ENCODE results near the gene TMEM259.

Gene TMEM259

DNA sequence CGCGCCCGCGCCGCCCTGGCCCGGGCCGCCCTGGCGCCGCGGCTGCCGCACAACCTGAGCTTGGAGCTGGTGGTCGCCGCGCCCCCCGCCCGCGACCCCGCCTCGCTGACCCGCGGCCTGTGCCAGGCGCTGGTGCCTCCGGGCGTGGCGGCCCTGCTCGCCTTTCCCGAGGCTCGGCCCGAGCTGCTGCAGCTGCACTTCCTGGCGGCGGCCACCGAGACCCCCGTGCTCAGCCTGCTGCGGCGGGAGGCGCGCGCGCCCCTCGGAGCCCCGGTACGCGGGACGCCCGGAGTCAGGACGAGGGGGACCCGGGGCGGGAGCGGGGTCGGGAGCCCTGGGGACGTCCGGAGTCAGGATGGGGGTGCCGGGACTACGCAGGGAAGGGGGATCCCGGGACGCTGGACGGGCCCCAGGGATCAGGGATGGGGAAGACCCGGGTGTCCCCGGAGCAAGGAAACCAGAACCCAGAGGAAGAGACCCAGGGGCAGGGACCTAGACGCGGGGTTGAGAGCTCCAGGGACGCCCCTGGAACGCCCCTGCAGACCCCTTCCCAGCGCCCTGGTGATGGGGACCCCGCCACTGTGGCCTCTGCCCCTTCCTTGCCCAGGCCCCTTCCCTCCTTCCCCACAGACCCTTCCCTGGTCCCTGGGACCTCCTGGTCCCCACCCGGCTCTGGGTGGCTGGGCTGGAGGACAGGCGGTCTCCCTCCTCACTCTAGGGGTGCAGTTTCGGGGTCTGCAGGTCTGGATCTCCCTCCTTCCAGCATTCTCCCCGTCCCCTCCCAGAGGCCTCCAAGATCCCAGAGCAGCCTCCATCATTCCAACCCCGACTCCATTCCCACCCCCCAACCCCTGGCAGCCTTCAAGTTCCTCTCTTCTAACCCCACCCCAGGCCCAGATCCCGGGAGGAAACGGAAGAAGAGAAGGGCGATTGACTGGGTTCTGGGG, 20.1 kb downstream of the TMEM259 start:
- TF ChIP-seq, protein P1, sequence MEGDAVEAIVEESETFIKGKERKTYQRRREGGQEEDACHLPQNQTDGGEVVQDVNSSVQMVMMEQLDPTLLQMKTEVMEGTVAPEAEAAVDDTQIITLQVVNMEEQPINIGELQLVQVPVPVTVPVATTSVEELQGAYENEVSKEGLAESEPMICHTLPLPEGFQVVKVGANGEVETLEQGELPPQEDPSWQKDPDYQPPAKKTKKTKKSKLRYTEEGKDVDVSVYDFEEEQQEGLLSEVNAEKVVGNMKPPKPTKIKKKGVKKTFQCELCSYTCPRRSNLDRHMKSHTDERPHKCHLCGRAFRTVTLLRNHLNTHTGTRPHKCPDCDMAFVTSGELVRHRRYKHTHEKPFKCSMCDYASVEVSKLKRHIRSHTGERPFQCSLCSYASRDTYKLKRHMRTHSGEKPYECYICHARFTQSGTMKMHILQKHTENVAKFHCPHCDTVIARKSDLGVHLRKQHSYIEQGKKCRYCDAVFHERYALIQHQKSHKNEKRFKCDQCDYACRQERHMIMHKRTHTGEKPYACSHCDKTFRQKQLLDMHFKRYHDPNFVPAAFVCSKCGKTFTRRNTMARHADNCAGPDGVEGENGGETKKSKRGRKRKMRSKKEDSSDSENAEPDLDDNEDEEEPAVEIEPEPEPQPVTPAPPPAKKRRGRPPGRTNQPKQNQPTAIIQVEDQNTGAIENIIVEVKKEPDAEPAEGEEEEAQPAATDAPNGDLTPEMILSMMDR (conservative IDR thresholded peaks at IDR 0.05; ENCODE audit: low read depth, low read length): no peak
- no peak overlapping the region for H3K9ac ChIP-seq
- H3K27me3 ChIP-seq (ENCODE audit: insufficient read depth, low read depth): peaks cover 16% of the 10 kb centered on the region; the same call in 1 of the 2 replicates
- H3K36me3 ChIP-seq (ENCODE audit: insufficient read depth): no peaks in the 10 kb centered on the region
- no peak overlapping the region for H3K4me2 ChIP-seq
- no peak overlapping the region for H2AFZ ChIP-seq (ENCODE audit: low read depth)
- H3K79me2 ChIP-seq (ENCODE audit: insufficient read depth, low read depth): no peaks in the 10 kb centered on the region
- no peak overlapping the region for H3K27ac ChIP-seq
- peaks cover 14% of the 10 kb centered on the region for H3K4me1 ChIP-seq (ENCODE audit: low read depth, poor library complexity, severe bottlenecking)
- no peak overlapping the region for H3K4me3 ChIP-seq (IDR thresholded peaks at IDR 0.05; ENCODE audit: insufficient read depth, low read depth, low read length)
- no peaks in the 10 kb centered on the region for H4K20me1 ChIP-seq (ENCODE audit: insufficient read depth)

DNA sequence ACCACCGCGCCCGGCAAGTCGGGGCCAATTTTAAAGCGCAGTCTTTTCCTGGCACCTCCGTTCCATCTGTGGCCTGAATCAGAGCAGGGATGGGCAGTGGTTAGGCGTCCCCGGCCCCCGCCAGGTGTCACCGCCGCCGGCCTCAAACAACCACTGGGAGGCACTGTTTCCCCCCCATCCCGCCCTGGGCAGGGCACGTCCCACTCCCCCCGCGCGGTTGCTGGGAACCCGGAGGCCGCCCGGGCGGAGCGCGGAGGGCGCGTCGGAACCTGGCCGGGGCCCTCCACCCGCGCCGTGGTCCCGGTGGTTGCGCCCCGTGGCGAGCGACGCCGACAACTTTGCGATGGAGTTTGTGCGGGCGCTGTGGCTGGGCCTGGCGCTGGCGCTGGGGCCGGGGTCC, 20.8 kb downstream of the TMEM259 start, which contains the start of gene GRIN3B:
GRIN3B (plus strand) TSS at position 325 of the 400 bp plus-strand sequence; CDS start at position 344, 19 bp downstream.
- Histone ChIP-seq H3K27me3 (ENCODE audit: insufficient read depth, low read depth) (peaks cover 16% of the 10 kb centered on the region; the same call in 1 of the 2 replicates), H3K9ac (no peak within 1 kb of the TSS), H2AFZ (ENCODE audit: low read depth) (no peak within 1 kb of the TSS), H3K4me2 (no peak within 1 kb of the TSS), H3K27ac (no peak within 1 kb of the TSS), H4K20me1 (ENCODE audit: insufficient read depth) (no peaks in the 10 kb centered on the region), H3K79me2 (ENCODE audit: insufficient read depth, low read depth) (no peaks in the 10 kb centered on the region), H3K36me3 (ENCODE audit: insufficient read depth) (no peaks in the 10 kb centered on the region), H3K4me1 (ENCODE audit: low read depth, poor library complexity, severe bottlenecking) (peaks cover 22% of the 10 kb centered on the region), H3K4me3 (IDR thresholded peaks at IDR 0.05; ENCODE audit: insufficient read depth, low read depth, low read length) (no peak within 1 kb of the TSS)
- TF ChIP-seq, protein P1 (conservative IDR thresholded peaks at IDR 0.05; ENCODE audit: low read depth, low read length): no peak; the same call in 1 of the 2 replicates

DNA sequence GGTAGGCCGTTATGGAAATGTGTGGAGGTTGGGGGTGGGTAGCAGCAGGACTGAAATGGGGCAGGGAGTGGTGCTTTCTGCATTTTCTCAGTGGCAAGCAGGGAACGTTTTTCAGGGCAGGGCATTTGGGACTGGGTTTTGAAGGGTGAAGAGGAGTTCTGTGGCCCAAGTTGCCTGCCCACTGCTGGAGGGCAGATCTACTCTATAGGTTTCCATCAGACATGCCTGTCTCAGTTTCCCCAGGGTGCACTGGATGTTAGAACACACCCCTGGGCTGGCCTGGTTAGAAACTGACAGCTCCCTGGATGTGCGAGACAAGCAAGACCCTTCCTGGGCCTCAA, 21.6 kb downstream of the TMEM259 start:
- TF ChIP-seq, protein P1 (conservative IDR thresholded peaks at IDR 0.05; ENCODE audit: low read depth, low read length): no peak
- H4K20me1 ChIP-seq (ENCODE audit: insufficient read depth): no peaks in the 10 kb centered on the region

DNA sequence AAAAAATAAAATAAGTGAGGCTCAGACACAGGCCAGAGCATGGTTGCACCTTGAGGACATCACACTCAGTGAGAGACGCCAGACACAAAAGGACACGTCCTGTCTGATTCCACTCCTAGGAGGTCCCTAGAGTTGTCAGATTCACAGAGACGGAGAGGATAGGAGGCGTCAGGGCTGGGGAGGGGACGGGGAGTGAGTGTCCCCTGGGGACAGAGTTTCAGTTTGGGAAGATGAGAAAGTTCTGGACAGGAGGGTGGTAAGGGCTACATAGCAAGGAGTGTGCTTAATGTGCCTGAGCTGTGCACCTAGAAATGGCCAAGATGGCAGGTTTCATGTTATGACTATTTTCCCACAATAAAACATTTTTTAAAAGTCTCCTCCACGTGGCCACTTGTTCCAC, 22.9 kb downstream of the TMEM259 start:
- Histone ChIP-seq H3K27ac (no peak overlapping the region), H3K4me3 (IDR thresholded peaks at IDR 0.05; ENCODE audit: insufficient read depth, low read depth, low read length) (no peak overlapping the region), H3K4me2 (no peak overlapping the region), H3K36me3 (ENCODE audit: insufficient read depth) (no peaks in the 10 kb centered on the region), H3K4me1 (ENCODE audit: low read depth, poor library complexity, severe bottlenecking) (peaks cover 22% of the 10 kb centered on the region), H3K79me2 (ENCODE audit: insufficient read depth, low read depth) (no peaks in the 10 kb centered on the region), H2AFZ (ENCODE audit: low read depth) (no peak overlapping the region), H3K9ac (no peak overlapping the region), H3K27me3 (ENCODE audit: insufficient read depth, low read depth) (peaks cover 16% of the 10 kb centered on the region; the same call in 1 of the 2 replicates), H4K20me1 (ENCODE audit: insufficient read depth) (no peaks in the 10 kb centered on the region)
- TF ChIP-seq, protein P1 (conservative IDR thresholded peaks at IDR 0.05; ENCODE audit: low read depth, low read length): no peak

More for the DNA sequence above, 21.6 kb downstream of the TMEM259 start:
- H3K27me3 ChIP-seq (ENCODE audit: insufficient read depth, low read depth): peaks cover 16% of the 10 kb centered on the region; the same call in 1 of the 2 replicates
- H3K36me3 ChIP-seq (ENCODE audit: insufficient read depth): no peaks in the 10 kb centered on the region
- H3K9ac ChIP-seq: no peak overlapping the region
- no peaks in the 10 kb centered on the region for H3K79me2 ChIP-seq (ENCODE audit: insufficient read depth, low read depth)
- H3K4me1 ChIP-seq (ENCODE audit: low read depth, poor library complexity, severe bottlenecking): peaks cover 22% of the 10 kb centered on the region
- H3K4me3 ChIP-seq (IDR thresholded peaks at IDR 0.05; ENCODE audit: insufficient read depth, low read depth, low read length): no peak overlapping the region
- H3K27ac ChIP-seq: no peak overlapping the region
- H3K4me2 ChIP-seq: no peak overlapping the region
- no peak overlapping the region for H2AFZ ChIP-seq (ENCODE audit: low read depth)

Measured in KMS-11 (cell line).